Natural killer cell (primary cell): ENCODE results near the gene CAPZA1. TPM values are rescaled to one million over a fixed set of nuclear protein-coding genes. Genes with fewer than 3 reads are reported as not detected.

Experiments used
- ATAC-seq, 3 donors: fragments of 150-1000 bp in 2 of 3; fragments of 200-7000 bp in 1 of 3; cut with Tn5 transposase; 1 replicate in 1 of 3; 2 replicates in 2 of 3; pipeline ENCODE4 v1.10.0; 2021; ENCODE audit warnings: mild to moderate bottlenecking in 2 of 3, moderate library complexity in 2 of 3
- DNase-seq, 2 donors: peaks; one replicate each; pipeline versions ENCODE4 v3.0.0 to v3.0.0-alpha.2; 2013 to 2021; ENCODE audit warnings: mixed read lengths in 1 of 2
- H3K27ac ChIP-seq: one replicate; pipeline ENCODE4 v1.5.1; 2013; ENCODE audit warnings: mild to moderate bottlenecking, low read length
- H3K27me3 ChIP-seq: one replicate; pipeline ENCODE4 v1.6.1; 2013; ENCODE audit warnings: low read length; ENCODE audit not compliant: control insufficient read depth, insufficient read depth
- H3K36me3 ChIP-seq: one replicate; pipeline ENCODE4 v1.6.1; 2013; ENCODE audit warnings: low read length; ENCODE audit not compliant: control insufficient read depth, insufficient read depth
- H3K4me1 ChIP-seq: one replicate; pipeline ENCODE4 v1.6.1; 2013; ENCODE audit warnings: low read length; ENCODE audit not compliant: control insufficient read depth, insufficient read depth
- H3K4me3 ChIP-seq: one replicate; pipeline ENCODE4 v1.5.1; 2013; ENCODE audit warnings: low read length
- H3K9me3 ChIP-seq: one replicate; pipeline ENCODE4 v1.6.1; 2013; ENCODE audit warnings: low read length; ENCODE audit not compliant: control insufficient read depth, insufficient read depth
- H3K27ac Mint-ChIP-seq, 2 donors: one replicate each; pipeline ENCODE4 v1.8.0; 2022; ENCODE audit warnings: mild to moderate bottlenecking in 2 of 2, mixed read lengths in 2 of 2, moderate library complexity in 1 of 2
- H3K27me3 Mint-ChIP-seq, 2 donors: one replicate each; pipeline ENCODE4 v1.8.0; 2022; ENCODE audit warnings: low read depth in 2 of 2, mixed read lengths in 2 of 2
- H3K36me3 Mint-ChIP-seq: one replicate; pipeline ENCODE4 v1.8.0; 2022; ENCODE audit warnings: mixed read lengths
- H3K4me1 Mint-ChIP-seq, 2 donors: one replicate each; pipeline ENCODE4 v1.8.0; 2022; ENCODE audit warnings: mixed read lengths in 2 of 2
- H3K4me3 Mint-ChIP-seq: one replicate; pipeline ENCODE4 v1.8.0; 2022; ENCODE audit warnings: mild to moderate bottlenecking, moderate library complexity, mixed read lengths
- H3K9me3 Mint-ChIP-seq, 2 donors: one replicate each; pipeline ENCODE4 v1.8.0; 2022; ENCODE audit warnings: mixed read lengths in 2 of 2
- CTCF ChIP-seq: fragments of 200-600 bp; IDR thresholded peaks from one replicate; pipeline ENCODE4 v1.8.0; 2022; ENCODE audit warnings: antibody characterized with exemption
- WGBS: methylation state at CpG from one replicate; pipeline ENCODE4 v1.1.7; 2013; ENCODE audit warnings: missing lambda C conversion rate; ENCODE audit not compliant: insufficient coverage; 5-methylcytosine and 5-hydroxymethylcytosine counted together
- intact Hi-C: fragments of 100-400 bp; cut with micrococcal nuclease; formaldehyde crosslinking; loops from one replicate; pipeline ENCODE4 v1.14.2; 2022
- total RNA-seq, 4 donors: library from RNA; stranded (reverse); fragments of 120-200 nt in 1 of 4; gene quantifications; one replicate each; pipeline versions ENCODE4 v1.2.3 to v1.2.4, GENCODE V29; 2013 to 2022

CAPZA1 gene
- total RNA-seq, 3 donors from 2014 or later (not counting 1 experiment from before 2014, with no cell fraction given) = 231 to 244 (median 233) TPM

GRCh38 chr1:112706505-112707220 is 87.0 kb downstream of the CAPZA1 start, which contains the start of gene RHOC:
RHOC (minus strand) TSS chr1:112707127; CDS start chr1:112703799, 3,328 bp downstream.
- DNase-seq (peak; percentile 58 to 59), ATAC-seq (peak; percentile 64 to 78 (median 77))
- peak within 1 kb of the TSS; percentile 70 for H3K27ac ChIP-seq
- H3K27me3 ChIP-seq = no peaks in the 10 kb centered on the region
- Mint-ChIP-seq H3K4me3 (peak within 1 kb of the TSS; percentile 93), H3K4me1 (peaks cover 52 to 53% of the 10 kb centered on the region in 2 donors), H3K27ac (peak within 1 kb of the TSS; percentile 90 to 93), H3K9me3 (no peaks in the 10 kb centered on the region), H3K27me3 (peaks cover 0 to 3% of the 10 kb centered on the region in 2 donors), H3K36me3 (no peaks in the 10 kb centered on the region)
- no peak for TF ChIP-seq CTCF
- peak within 1 kb of the TSS; percentile 69 for H3K4me3 ChIP-seq
- peaks cover 58% of the 10 kb centered on the region for H3K4me1 ChIP-seq
- H3K9me3 ChIP-seq = no peaks in the 10 kb centered on the region
- peaks cover 14% of the 10 kb centered on the region for H3K36me3 ChIP-seq
- intact Hi-C loops = loop anchor here (2.0 to 5.0 kb wide), 2 partner anchors 204 to 316 kb away; no protein-coding TSS in a partner anchor
- 4% methylated on average over 61 of the region's 61 CpGs for WGBS

GRCh38 chr1:112707221-112708001 is 87.8 kb downstream of the CAPZA1 start:
- intact Hi-C loops = loop anchor here (2.0 to 5.0 kb wide), 2 partner anchors 205 to 317 kb away; no protein-coding TSS in a partner anchor
- Mint-ChIP-seq H3K36me3 (no peaks in the 10 kb centered on the region), H3K4me3 (peak overlapping the region; percentile 93), H3K9me3 (no peaks in the 10 kb centered on the region), H3K4me1 (peaks cover 45 to 46% of the 10 kb centered on the region in 2 donors), H3K27ac (peak overlapping the region; percentile 81 to 90), H3K27me3 (peaks cover 0 to 3% of the 10 kb centered on the region in 2 donors)
- H3K36me3 ChIP-seq = peaks cover 9% of the 10 kb centered on the region
- H3K27ac ChIP-seq = peak overlapping the region; percentile 55
- no peaks in the 10 kb centered on the region for H3K9me3 ChIP-seq
- peaks cover 50% of the 10 kb centered on the region for H3K4me1 ChIP-seq
- ATAC-seq = peak; percentile 52 to 68 (median 67)
- peak; percentile 63 for TF ChIP-seq CTCF
- H3K4me3 ChIP-seq = peak overlapping the region; percentile 69
- DNase-seq = peak; percentile 63 to 81
- WGBS = 11% methylated on average over 41 of the region's 42 CpGs
- no peaks in the 10 kb centered on the region for H3K27me3 ChIP-seq

GRCh38 chr1:112708002-112708448 is 88.4 kb downstream of the CAPZA1 start:
- Histone ChIP-seq H3K36me3 (peaks cover 3% of the 10 kb centered on the region), H3K9me3 (no peaks in the 10 kb centered on the region), H3K4me3 (no peak overlapping the region), H3K27ac (no peak overlapping the region), H3K27me3 (no peaks in the 10 kb centered on the region), H3K4me1 (peaks cover 44% of the 10 kb centered on the region)
- peaks cover 40 to 41% of the 10 kb centered on the region in 2 donors for H3K4me1 Mint-ChIP-seq
- no peak for TF ChIP-seq CTCF
- H3K36me3 Mint-ChIP-seq = no peaks in the 10 kb centered on the region
- H3K27me3 Mint-ChIP-seq = peaks cover 0 to 3% of the 10 kb centered on the region in 2 donors
- peak overlapping the region; percentile 93 for H3K4me3 Mint-ChIP-seq
- peak overlapping the region; percentile 81 to 90 for H3K27ac Mint-ChIP-seq
- DNase-seq = no peak
- no peaks in the 10 kb centered on the region for H3K9me3 Mint-ChIP-seq
- 87% methylated on average over 6 of the region's 6 CpGs for WGBS
- ATAC-seq = no peak
- intact Hi-C loops = loop anchor here (5.0 kb wide), 1 partner anchor 206 kb away; no protein-coding TSS in a partner anchor
